ENCODE measurements around the gene TUBB.
"Not testable (repeated sequence)": the region's sequence is repeated elsewhere in the genome, so short reads cannot be mapped to it uniquely, and the experiment has no call there.

Gene TUBB

GRCh38 chr6:30749554-30750378 lies 29.6 kb downstream of the TUBB start:
- TF ChIP-seq CTCF (IDR thresholded peaks at IDR 0.05; ENCODE audit: control extremely low read depth, extremely low read depth, low read depth, missing control alignments): no peak
- no peak for DNase-seq (ENCODE audit: extremely low spot score)
- POLR2A ChIA-PET: interaction anchor here (1.0 kb wide), 1 partner anchor 8 kb away, joined by 7 read pairs; no protein-coding TSS in a partner anchor
- CTCF ChIA-PET: interaction anchor here (1.0 to 2.0 kb wide), 5 partner anchors 10 to 329 kb away, joined by 3 to 6 read pairs (median 3); no protein-coding TSS in a partner anchor

GRCh38 chr6:30750379-30750668 lies 30.2 kb downstream of the TUBB start:
- no peak for DNase-seq (ENCODE audit: extremely low spot score)
- CTCF ChIA-PET: interaction anchor here (1.0 to 2.0 kb wide), 4 partner anchors 9 to 329 kb away, joined by 3 to 6 read pairs (median 4); no protein-coding TSS in a partner anchor
- POLR2A ChIA-PET: no interaction called here
- no peak for TF ChIP-seq CTCF (IDR thresholded peaks at IDR 0.05; ENCODE audit: control extremely low read depth, extremely low read depth, low read depth, missing control alignments)

- DNase-seq (ENCODE audit: extremely low spot score): no peak
- TF ChIP-seq CTCF (IDR thresholded peaks at IDR 0.05; ENCODE audit: control extremely low read depth, extremely low read depth, low read depth, missing control alignments): no peak
- POLR2A ChIA-PET: interaction anchor here (1.3 kb wide), 1 partner anchor 8 kb away, joined by 5 read pairs; the partner anchor contains the start of gene IER3
- CTCF ChIA-PET: interaction anchor here (0.7 to 1.6 kb wide), 8 partner anchors 8 to 80 kb away, joined by 3 to 7 read pairs (median 4); partner anchors contain the start of genes DHX16 and IER3
These were observed 32.2 kb downstream of the TUBB start for GRCh38 chr6:30752157-30752927.

- no peak for DNase-seq (ENCODE audit: extremely low spot score)
- ChIA-PET CTCF (interaction anchor here (0.9 to 3.6 kb wide), 3 partner anchors 11 to 213 kb away, joined by 3 to 14 read pairs (median 5); partner anchors contain the start of gene IER3), POLR2A (no interaction called here)
- no peak for TF ChIP-seq CTCF (IDR thresholded peaks at IDR 0.05; ENCODE audit: control extremely low read depth, extremely low read depth, low read depth, missing control alignments)
These were observed 34.5 kb downstream of the TUBB start for GRCh38 chr6:30754631-30755030.

GRCh38 chr6:30756405-30757003 lies 36.4 kb downstream of the TUBB start:
- ChIA-PET POLR2A (interaction anchor here (0.5 to 1.1 kb wide), 3 partner anchors 12 to 144 kb away, joined by 3 read pairs; partner anchors contain the start of gene IER3), CTCF (interaction anchor here (1.1 to 3.6 kb wide), 8 partner anchors 10 to 323 kb away, joined by 3 to 14 read pairs (median 4); partner anchors contain the start of gene IER3)
- not testable (repeated sequence) for DNase-seq (ENCODE audit: extremely low spot score)

- POLR2A ChIA-PET: interaction anchor here (0.7 to 1.2 kb wide), 3 partner anchors 8 to 144 kb away, joined by 3 to 7 read pairs (median 3); partner anchors contain the start of gene IER3
- TF ChIP-seq CTCF (IDR thresholded peaks at IDR 0.05; ENCODE audit: control extremely low read depth, extremely low read depth, low read depth, missing control alignments): no peak
- CTCF ChIA-PET: interaction anchor here (1.2 to 3.6 kb wide), 7 partner anchors 10 to 323 kb away, joined by 3 to 14 read pairs (median 4); partner anchors contain the start of gene IER3
- no peak for DNase-seq (ENCODE audit: extremely low spot score)
These were observed 37.2 kb downstream of the TUBB start for GRCh38 chr6:30757261-30757904.

All from GM10248 (cell line).